ENCODE data around the gene CD86.

CD86 gene

DNA sequence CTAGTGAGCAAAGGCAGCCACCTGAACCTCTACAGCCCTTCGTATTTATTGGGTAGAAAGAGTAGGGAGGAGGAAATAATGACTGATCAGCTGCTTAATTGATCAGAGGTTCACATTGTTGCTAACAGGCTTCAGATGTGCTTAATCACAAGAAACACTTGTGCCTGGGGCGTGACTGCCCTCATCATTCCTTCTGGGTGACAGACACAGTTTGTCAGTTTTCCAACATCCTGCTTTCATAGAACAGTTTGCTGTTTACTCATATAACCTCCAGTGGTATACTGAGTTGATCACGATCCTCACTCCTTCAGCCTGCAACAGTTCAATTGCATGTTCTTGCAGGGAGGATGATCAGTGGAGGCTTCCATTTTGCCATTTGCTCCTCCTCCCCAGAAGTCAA lies 114.7 kb downstream of the CD86 start:
- no peak for DNase-seq
